ENCODE measurements around the gene ZNHIT3.
A peak's percentile ranks its signal among the peaks of the same experiment; 100 is the strongest.

The ZNHIT3 gene

DNA sequence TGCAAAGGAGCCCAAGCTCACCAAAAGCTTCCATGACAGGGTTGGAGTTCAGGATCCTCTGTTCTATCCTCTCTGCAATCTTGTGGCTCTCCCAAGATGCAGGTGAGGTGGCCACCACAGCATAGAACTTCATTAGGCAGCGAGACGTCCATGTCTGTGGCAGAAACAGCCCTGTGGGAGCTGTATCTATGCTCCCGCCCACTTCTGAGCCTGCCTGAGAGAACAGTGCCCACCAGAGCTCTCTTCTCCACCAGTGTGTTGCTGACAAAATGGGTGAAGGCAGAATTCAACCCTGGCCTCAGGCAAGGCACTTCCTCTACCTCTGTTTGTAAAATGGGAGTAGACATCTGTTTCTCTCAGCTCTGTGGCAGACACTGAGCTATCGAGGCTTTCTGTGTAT is 29.4 kb downstream of the ZNHIT3 start:
- no peak for DNase-seq

GRCh38 chr17:36523113-36523512 is 36.6 kb downstream of the ZNHIT3 start:
- DNase-seq: no peak

DNA sequence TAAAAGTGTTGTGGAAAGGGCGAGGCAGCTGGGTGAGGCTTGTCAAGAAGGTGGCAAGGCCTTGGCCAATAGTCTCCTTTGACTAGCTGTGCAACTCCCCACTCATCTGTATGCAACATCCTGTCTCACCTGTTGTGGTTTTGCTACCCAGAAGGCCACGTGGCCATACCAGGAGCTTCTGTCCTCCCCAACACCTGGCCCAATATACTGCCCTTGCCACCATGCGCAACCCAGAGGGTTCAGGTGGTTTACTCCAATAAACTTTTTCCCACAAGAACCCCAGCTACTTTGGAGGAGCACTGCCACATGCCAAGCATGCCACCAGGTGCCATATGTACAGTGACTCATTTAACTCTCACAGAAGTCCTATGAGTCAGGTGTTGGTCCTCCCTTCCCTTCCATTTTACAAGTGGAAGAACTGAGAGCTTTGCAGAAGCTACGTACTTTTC is 38.0 kb downstream of the ZNHIT3 start:
- peak; percentile 50 for DNase-seq

DNA sequence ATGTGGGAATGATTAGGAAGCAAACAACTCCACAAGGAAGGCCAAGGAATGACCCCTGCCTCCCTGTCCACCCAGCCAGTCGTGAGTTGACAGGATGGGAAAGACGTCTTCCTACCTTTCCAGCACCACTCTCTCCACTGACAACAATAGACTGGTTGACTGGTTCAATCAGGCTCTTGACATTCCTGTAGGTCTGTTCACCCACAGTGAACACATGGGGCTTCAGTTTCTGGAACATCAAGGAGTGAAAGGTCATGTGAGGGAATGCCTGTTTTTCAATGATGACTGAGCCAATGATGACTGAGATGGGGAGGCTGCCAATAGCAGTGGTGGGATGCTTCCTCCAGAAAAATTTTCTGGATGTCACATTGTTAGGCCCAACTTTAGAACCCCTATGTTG is 38.6 kb downstream of the ZNHIT3 start:
- DNase-seq: no peak

DNA sequence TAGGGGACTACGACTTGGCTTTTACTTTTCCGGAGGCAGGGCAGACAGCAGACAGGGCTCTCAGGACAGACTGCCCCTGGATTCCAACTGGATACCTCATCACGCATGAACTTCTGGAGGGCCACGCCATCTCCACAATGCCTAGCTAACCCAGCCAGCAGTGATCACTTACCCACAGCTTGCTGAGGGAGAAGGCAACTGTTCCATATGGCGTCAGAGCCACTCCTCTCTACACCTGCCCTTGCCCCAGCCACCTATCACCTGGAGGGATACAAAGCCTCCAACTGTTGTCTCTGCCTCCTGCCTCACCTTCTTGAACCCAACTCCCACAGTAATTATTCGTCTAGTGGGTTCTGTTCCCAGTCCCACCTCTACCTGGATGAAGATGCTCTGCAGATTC is 39.4 kb downstream of the ZNHIT3 start:
- DNase-seq: no peak

DNA sequence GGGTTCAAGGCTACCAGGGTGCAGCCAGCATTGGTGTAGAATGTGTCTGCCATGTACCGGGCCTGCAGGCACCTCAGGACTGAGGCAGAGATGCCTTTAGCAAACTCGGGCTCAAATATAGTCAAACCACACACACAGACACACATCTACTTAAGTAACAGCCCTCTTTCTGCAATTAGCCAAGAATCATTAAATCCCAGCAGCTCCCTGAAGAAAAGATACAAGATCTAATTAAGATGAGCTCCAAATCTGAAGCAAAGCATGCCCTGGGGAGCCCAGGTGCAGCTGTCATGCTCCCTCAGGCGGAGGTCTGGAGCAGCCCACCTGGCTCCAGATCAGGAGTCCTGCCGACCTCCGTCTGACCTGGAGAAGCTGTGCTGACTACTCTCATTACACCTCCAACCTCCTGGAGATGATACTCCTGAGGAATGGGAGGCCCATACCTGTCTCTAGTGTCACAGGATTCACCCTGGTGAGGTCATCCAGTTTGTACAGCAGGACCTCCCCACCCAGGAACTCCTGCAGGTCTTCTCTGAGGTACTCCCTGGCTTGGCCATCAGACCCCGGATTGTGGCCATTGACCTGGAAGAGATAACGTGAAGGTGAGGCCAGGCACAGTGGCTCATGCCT is 41.3 kb downstream of the ZNHIT3 start:
- no peak for DNase-seq

DNA sequence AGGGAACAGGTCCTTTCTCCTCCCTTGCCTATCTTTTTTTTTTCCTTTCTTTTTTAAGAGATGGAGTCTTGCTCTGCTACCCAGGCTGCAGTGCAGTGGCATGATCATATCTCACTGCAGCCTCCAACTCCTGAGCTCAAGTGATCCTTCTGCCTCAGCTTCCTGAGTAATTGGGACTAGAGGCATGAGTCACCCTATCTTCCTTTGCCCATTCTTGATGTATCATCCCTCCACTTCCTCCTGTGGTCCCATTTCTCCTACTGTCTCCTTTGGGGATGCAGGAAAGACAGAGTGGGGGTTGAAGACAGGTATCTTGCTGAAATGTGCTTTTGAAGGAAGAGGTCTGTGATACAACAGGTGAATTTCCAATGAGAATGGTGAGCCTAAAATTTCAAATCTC is 42.6 kb downstream of the ZNHIT3 start:
- DNase-seq: no peak

GRCh38 chr17:36532435-36532975 is 46.0 kb downstream of the ZNHIT3 start:
- DNase-seq: no peak

GRCh38 chr17:36533935-36534839 is 47.7 kb downstream of the ZNHIT3 start:
- DNase-seq: peak; percentile 78

DNA sequence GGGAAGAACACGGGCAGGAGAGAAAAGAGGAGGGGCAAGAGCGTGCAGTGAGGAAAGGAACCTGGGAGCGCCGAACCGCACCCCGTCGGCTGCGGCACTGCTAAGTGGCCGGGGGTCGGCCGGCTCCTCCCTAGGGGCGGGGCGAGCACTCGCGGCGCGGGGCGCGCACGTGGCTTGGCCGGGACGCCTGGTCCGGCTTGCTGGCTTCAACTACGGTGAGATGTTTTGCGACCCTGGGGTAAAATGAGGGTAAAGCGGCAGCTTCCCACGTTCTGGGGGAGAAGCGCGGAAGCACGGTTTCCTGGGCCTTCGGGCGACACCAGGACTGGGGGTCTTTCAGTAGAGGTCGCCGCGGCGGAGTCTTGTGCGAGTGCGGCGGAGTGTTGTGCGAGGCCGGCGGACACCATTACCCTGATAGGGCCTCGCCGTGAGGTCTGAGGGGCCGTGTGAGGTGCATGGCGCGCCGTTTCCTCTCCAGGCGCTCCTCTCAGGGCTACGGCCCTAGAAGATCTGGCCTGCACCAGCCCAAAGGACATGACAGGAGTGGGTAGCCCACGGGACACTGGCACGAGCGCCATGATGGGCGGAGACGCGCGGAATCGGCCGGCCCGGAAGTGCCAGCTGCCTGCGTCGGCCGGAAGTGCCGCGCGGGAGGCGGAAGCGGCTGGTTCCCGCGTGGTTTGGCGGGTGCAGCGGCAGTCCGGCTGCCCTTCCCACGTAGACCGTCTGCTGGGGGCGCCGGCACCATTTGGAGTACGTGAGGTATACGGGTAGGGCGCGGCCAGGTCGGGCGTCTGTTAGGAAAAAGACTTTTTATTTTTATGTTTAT is 48.6 kb downstream of the ZNHIT3 start, which contains the start of the genes MYO19 and PIGW:
Gene MYO19 (minus strand): TSS at position 29 of the 829 bp plus-strand sequence. CDS start 2,330 bp downstream, outside the sequence.
Gene PIGW (plus strand): TSS at position 148 of the 829 bp plus-strand sequence. CDS start 2,115 bp downstream, outside the sequence.
- DNase-seq: peak; percentile 94

DNA sequence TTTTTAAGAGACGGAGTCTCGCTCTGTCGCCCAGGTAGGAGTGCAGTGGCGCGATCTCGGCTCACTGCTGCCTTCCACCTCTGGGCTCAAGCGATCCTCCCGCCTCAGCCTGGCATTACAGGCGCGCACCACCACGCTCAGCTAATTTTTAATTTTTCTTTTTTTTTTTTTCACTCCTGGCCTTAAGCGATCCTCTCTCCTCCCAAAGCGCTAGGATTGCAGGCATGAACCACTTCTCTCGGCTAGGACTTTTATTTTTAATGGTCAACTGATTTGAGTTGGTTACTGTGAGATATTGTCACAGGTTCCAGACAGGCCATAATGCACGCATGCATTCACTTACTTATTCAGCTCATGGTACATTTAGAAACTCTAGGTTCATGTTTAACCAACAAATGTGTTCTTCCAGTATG is 49.2 kb downstream of the ZNHIT3 start:
- no peak for DNase-seq

- DNase-seq: no peak
Observed at GRCh38 chr17:36540696-36541095, 54.2 kb downstream of the ZNHIT3 start.

DNA sequence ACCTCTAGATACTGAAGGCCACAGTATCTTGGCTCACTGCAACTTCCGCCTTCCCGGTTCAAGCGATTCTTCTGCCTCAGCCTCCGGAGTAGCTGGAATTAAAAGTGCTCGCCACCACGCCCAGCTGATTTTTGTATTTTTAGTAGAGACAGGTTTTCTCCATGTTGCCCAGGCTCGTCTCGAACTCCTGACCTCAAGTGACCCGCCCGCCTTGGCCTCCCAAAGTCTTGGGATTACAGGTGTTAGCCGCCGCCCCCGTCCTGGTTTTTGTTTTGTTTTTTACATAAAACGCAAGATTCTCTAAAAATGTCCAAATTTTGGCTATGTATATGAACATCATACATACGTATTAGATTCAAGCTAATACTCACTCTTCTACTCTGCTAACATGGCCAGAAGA is 56.3 kb downstream of the ZNHIT3 start:
- DNase-seq: no peak

DNA sequence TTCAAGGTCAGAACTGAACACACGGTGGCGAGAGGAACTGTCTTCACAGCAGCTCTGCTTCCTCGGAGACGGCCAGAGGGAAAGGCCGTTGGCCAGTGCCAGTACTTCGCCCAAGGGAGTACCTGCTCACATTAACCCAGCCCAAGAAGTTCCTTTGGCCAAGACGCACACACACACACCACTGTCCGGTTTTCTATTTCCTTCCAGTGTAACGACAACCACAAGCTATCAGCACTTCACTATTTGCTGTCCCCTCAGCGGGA is 57.5 kb downstream of the ZNHIT3 start:
- DNase-seq: peak; percentile 67

- peak; percentile 94 for DNase-seq
Observed at GRCh38 chr17:36544307-36545076, 58.0 kb downstream of the ZNHIT3 start, which contains the start of gene GGNBP2. GGNBP2 (plus strand) TSS chr17:36544919; CDS start chr17:36545725, 806 bp downstream.

GRCh38 chr17:36545077-36545464 is 58.6 kb downstream of the ZNHIT3 start:
- DNase-seq: no peak
